Measurements from ENCODE around the gene SMIM14. TPM values are rescaled to one million over a fixed set of nuclear protein-coding genes. Genes with fewer than 3 reads are reported as not detected.
"Not testable (repeated sequence)": the region's sequence is repeated elsewhere in the genome, so short reads cannot be mapped to it uniquely, and the experiment has no call there.

SMIM14 gene
- 48.6 TPM for total RNA-seq

- DNase-seq (ENCODE audit: low spot score), result peak; percentile 98
These were observed at the start of gene SMIM14 for GRCh38 chr4:39638354-39639239. Gene SMIM14, minus strand, starts transcription at chr4:39638865. Its CDS starts 33,720 bp downstream, at chr4:39605145.

DNA sequence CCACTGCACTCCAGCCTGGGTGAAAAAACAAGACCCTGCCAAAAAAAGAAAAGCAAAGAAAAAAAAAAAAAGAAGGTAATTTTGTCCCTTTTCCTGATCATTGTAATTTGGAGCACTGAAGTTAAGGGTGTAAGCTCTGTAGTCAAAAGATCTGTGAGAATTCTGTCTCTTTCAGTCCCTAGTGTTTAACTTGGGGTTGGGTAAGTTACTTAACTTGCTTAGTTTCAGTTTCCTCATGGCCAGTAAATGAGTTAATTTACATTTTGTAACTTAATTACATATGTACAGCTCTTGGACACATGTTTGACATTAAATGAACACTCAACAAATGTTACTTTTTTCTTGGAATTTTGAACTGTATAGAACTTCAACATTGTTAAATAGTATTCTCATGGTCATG is 48.3 kb upstream of the SMIM14 start:
- DNase-seq (ENCODE audit: low spot score), result no peak

DNA sequence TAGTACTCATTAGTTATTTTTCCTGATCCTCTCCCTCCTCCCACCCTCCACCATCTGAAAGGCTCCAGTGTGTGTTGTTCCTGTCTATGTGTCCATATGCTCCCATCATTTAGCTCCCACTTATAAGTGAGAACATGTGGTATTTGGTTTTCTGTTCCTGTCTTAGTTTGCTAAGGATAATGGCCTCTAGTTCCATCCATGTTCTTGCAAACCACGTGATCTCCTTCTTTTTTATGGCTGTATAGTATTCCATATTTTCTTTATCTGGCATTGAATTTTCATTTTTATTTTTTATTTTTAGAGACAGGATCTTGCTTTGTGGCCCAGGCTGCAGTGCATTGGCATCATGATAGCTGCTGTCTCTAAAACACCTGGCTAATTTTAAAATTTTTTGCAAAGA is 47.3 kb upstream of the SMIM14 start:
- DNase-seq (ENCODE audit: low spot score), result no peak

DNA sequence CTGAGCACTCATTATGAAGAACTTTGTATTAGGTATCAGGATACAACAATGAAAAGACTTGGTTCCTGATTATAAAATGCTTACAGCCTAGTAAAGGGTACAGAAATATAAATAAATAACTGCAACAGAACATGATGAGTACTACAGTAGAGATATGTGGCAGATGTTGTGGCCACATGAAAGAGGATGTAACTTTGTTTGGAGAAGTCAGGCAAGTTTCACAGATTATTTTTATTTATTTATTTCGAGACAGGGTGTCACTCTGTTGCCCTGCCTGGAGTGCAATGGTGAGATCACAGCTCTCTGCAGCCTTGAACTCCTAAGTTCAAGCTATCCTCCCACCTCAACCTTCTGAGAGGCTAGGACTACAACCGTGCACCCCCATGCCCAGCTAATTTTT is 43.5 kb upstream of the SMIM14 start:
- no peak for DNase-seq (ENCODE audit: low spot score)

DNA sequence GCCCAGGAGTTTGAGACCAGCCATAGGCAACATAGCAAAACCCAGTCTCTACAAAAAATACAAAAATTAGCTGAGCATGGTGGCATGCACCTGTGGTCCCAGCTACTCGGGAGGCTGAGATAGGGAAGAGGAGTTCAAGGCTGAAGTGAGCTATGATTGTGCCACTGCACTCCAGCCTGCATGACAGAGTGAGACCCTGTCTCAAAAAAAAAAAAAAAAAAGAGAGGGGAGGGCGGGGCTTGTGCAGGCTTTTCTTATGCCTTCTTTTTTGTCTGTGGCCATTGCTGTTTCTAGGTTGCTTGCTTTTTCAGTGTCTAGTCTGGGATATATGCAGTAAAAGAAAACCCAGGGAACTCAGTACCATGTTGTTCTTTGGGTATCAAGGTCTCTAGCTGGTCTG is 42.3 kb upstream of the SMIM14 start:
- DNase-seq (ENCODE audit: low spot score), result not testable (repeated sequence)

GRCh38 chr4:39675681-39676080 is 37.0 kb upstream of the SMIM14 start:
- not testable (repeated sequence) for DNase-seq (ENCODE audit: low spot score)

GRCh38 chr4:39670296-39670695 is 31.6 kb upstream of the SMIM14 start:
- not testable (repeated sequence) for DNase-seq (ENCODE audit: low spot score)

DNA sequence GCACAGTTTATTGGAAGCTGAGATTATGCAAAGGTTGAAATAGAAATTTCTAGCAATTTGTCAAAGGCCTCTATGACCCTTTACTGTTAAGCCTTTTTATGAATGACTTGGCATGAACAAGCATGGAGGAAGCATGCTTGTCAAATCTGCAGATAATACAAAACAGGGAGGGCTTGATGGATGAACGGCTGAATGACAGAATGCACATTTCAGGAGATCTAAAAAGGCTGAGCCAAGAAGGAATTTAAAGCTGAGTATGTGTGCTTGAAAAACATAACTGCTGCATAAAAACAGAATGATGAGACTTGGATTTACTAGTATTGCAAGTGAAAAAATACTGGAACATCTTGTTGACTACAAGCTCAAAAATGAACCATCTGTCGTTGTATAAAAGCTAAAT is 30.2 kb upstream of the SMIM14 start:
- no peak for DNase-seq (ENCODE audit: low spot score)

GRCh38 chr4:39667706-39668105 is 29.0 kb upstream of the SMIM14 start:
- DNase-seq (ENCODE audit: low spot score), result no peak

DNA sequence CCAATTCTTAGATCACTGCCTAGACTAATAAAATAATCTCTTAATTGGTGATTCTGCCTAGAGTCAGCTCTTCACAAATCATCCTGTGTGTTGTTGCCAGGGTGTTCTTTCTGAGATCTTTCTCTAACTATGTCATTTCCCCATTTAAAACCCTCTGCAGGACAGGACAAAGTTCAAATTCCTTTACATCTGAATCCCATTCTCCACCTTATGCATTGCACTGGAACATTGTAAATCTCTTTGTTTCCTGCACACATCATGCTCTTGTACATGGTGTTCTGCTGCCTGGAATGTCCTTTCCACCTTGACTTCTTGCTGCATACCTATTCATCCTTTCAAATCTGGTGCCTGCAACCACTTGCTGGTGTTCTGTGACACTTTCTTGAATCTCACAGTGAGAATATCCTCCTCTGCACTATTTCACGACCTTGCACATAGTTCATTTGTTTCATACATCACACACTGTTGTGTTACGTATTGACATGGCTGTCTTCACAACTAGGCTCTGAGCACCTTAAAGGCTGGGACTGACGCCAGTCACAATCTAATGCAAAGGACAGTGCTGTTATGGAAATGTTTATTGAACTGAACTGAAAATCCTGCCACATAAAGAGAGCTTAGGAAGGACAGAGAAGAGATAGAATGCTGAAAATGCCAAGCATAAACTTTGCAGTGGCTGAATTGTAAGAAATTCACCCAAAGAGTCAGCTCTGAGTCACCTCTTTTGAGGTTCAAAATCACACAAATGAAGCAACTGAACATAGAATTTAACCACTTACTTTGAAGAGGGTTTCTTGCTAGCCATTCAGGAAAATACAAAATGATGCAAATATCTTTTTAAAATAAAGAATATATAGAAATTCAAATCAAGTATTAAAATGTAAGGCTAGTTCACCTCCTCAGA is 26.4 kb upstream of the SMIM14 start:
- no peak for DNase-seq (ENCODE audit: low spot score)

DNA sequence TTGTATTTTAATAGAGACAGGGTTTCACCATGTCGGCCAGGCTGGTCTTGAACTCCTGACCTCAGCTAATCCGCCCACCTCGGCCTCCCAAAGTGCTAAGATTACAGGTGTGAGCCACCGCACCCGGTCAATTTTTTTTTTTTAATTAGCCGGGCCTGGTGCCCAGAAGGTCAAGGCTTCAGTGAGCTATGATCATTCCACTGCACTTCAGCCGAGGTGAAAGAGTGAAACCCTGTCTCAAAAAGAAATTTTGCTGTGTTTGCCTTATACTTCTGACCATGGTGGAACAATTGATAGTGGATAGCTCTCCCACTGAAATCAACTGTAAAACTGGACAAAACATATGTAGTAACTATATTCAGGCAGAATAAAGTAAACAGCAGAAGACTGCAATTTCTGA is 24.0 kb upstream of the SMIM14 start:
- DNase-seq (ENCODE audit: low spot score), result no peak

GRCh38 chr4:39660757-39661156 is 22.1 kb upstream of the SMIM14 start:
- no peak for DNase-seq (ENCODE audit: low spot score)

- DNase-seq (ENCODE audit: low spot score), result no peak
These were observed 21.4 kb upstream of the SMIM14 start for GRCh38 chr4:39660045-39660444.

DNA sequence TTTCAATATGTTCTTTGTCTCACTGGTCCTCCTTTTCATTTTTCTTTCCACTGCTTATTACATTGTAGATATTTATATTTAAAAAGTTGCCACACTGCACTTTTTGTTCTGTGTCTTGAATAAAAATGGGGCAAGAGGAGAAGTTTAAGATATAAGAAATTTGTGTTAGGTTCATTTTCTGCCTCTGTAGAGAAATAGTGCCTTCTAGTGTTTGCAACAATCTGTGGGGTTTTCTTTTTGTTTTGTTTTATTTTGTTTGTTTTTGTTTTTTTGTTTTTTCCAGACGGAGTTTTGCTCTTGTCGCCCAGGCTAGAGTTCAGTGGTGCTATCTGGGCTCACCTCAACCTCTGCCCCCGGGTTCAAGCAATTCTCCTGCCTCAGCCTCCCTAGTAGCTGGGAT is 20.1 kb upstream of the SMIM14 start:
- DNase-seq (ENCODE audit: low spot score), result no peak

DNA sequence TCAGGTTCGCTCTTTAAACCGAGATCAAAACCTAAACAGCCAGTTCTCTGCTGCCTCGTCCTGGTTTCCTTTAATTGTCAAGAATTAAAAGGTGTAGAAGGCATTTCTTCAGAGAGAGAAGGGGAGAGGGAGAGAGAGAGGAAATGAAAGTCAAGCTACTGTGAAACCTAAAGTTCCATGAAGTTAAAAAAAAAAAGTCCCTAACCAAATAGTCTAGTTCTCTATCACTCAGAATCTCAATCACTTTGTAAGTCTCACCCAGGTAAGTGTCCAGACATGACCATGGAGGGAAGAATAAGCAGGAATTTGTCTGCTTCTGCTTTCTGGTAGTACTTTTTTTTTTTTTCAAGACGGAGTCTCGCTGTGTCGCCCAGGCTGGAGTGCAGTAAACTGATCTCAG is 18.8 kb upstream of the SMIM14 start:
- no peak for DNase-seq (ENCODE audit: low spot score)

DNA sequence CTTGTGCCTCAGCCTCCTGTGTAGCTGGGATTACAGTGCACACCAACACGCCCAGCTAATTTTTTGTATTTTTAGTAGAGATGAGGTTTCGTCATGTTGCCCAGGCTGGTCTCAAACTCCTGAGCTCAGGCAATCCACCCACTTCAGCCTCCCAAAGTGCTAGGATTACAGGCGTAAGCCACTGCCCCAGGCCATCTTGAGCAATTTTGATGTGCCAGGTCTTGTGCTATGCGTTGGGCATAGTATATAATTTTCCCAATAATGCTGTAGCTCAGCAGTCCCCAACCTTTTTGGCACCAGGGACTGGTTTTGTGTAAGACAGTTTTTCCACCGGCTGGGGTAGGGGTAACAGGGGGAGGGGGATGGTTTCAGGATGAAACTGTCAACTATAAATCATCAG is 18.0 kb upstream of the SMIM14 start:
- not testable (repeated sequence) for DNase-seq (ENCODE audit: low spot score)

DNA sequence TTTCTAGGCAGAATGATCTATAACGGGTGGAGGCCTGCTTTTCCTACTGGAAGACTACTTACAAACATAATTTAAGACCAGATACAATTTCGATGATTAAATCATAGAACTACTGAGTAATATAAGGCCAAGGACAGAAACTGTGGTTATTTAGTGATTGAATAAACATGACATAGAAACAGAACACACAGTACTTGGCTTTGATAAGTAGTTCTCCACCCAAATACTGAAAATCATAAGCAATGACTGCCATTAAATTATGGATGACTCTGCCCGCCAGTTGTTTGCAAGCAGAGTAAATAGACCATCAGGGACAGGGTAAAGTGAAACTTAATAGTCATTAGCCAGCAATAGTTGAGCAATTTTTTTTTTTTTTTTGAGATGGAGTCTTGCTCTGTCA is 17.2 kb upstream of the SMIM14 start:
- DNase-seq (ENCODE audit: low spot score), result no peak

- DNase-seq (ENCODE audit: low spot score), result no peak
These were observed 16.5 kb upstream of the SMIM14 start for GRCh38 chr4:39655211-39655610.

DNA sequence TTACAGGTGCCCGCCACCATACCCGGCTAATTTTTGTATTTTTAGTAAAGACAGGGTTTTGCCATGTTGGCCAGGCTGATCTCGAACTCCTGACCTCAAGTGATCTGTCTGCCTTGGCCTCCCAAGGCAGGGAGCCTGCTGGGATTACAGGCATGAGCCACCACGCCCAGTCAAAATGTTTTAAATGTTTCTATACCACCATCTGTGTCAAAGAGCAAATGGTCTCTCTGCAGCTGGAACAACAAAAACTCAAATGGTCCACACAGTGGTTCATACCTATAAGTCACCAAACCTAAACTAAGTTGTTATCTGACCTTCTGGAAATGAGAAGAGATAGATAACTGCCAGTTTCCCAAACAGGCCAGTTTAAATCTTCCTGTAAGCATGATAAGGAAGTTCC is 12.9 kb upstream of the SMIM14 start:
- DNase-seq (ENCODE audit: low spot score), result not testable (repeated sequence)

DNA sequence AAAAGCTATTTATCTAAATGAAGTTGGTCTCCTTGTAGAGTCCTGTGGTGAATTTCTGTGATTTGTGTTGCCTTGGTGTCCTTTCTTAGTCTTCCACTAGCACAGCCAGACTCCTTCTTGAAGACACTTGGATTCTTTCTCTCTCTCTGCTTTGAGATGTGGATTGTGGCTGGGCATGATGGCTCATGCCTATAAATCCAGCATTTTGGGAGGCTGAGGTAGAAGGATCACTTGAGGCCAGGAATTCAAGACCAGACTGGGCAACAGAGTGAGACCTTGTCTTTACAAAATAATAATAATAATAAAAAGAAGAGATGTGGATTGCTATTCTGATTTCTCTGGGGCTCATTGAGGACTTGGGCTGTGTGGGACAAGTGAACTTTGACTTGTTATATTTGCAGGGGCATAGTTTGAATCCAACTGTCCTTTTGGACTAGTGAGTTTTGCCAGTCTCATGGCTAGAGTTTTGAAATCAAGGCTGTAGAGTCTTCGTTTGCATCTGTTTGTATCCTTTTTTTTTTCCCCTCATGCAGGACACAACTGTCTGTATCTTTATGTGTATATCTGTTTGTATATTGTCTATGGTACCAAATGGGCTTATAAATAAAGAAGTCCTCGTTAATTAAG is 11.1 kb upstream of the SMIM14 start:
- no peak for DNase-seq (ENCODE audit: low spot score)

- no peak for DNase-seq (ENCODE audit: low spot score)
These were observed 10.3 kb upstream of the SMIM14 start for GRCh38 chr4:39648827-39649558.

DNA sequence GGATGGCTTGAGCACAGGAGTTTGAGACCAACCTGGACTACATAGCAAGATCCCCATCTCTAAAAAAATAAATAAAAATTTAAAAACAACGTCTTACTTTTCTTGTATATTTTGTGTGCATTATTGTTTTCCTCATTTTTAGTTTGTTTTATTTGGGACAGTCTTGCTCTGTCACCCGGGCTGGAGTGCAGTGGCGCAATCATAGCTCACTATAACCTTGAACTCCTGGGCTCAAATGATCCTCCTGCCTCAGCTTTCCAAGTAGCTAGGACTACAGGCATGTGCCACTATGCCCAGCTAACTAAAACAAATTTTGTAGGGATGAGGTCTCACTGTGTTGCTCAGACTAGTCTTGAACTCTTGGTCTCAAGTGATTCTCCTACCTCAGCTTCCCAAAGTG is 9.5 kb upstream of the SMIM14 start:
- DNase-seq (ENCODE audit: low spot score), result no peak
